HEK293 (cell line): ENCODE results near the gene CNTLN.

Source experiments
- ZBTB1 ChIP-seq: fragments of 450-650 bp; formaldehyde crosslinking; IDR thresholded peaks from 2 replicates; pipeline ENCODE4 v1.5.1; 2016; ENCODE audit warnings: missing biosample characterization, missing genetic modification characterization
- ZNF664 ChIP-seq: fragments of 450-650 bp; formaldehyde crosslinking; IDR thresholded peaks from 2 replicates; pipeline ENCODE4 v1.5.1; 2016; ENCODE audit warnings: missing biosample characterization, missing genetic modification characterization
- ZSCAN18 ChIP-seq: fragments of 450-650 bp; formaldehyde crosslinking; IDR thresholded peaks from 2 replicates; pipeline ENCODE4 v1.5.1; 2016; ENCODE audit warnings: missing biosample characterization, missing genetic modification characterization

GRCh38 chr9:17116400-17116837 is 18.4 kb upstream of the CNTLN start:
- TF ChIP-seq ZBTB1 (no peak), ZSCAN18 (tag by site-specific recombination) (no peak), ZNF664 (tag by site-specific recombination) (no peak)
